IMR-90 (cell line): ENCODE results near the gene OGG1. TPM values are rescaled to one million over a fixed set of nuclear protein-coding genes. Genes with fewer than 3 reads are reported as not detected.

Source experiments
- ATAC-seq: fragments of 200-7000 bp; cut with Tn5 transposase; 2 replicates; pipeline ENCODE4 v1.9.1; 2020; ENCODE audit warnings: low read depth, mild to moderate bottlenecking, moderate library complexity
- BruUV-seq: library from RNA; stranded (reverse); fragments of 400-500 nt; replicated peaks from 2 replicates; lab custom pipeline; 2021; lab: Mats Ljungman, UMichigan
- CTCF ChIA-PET: fragments of 300-600 bp; formaldehyde crosslinking; extraction: SDS; loops from one replicate; lab custom pipeline; 2021; ENCODE audit warnings: antibody characterized with exemption; lab: Yijun Ruan, JAX
- POLR2A ChIA-PET: fragments of 300-600 bp; sonication (Branson Sonifier 250); formaldehyde crosslinking; loops from one replicate; lab custom pipeline; 2022; ENCODE audit warnings: antibody characterized with exemption; ENCODE audit not compliant: unreplicated experiment; lab: Charles Lee
- DNase-seq: peaks from one replicate; pipeline ENCODE4 v3.0.0; 2013
- H2AFZ ChIP-seq: replicated peaks from 2 replicates; pipeline ENCODE3; 2013; ENCODE audit warnings: low read length, mild to moderate bottlenecking; ENCODE audit not compliant: poor library complexity
- H2AK5ac ChIP-seq: 2 replicates; pipeline ENCODE4 v1.6.1; 2013; ENCODE audit warnings: low read depth, low read length, inconsistent platforms
- H2AK9ac ChIP-seq: replicated peaks from 2 replicates; pipeline ENCODE3; 2013; ENCODE audit warnings: mild to moderate bottlenecking, low read depth, low read length, moderate library complexity; ENCODE audit not compliant: poor library complexity
- H2BK120ac ChIP-seq: 2 replicates; pipeline ENCODE4 v1.6.1; 2013; ENCODE audit warnings: low read depth, low read length, inconsistent platforms
- H2BK15ac ChIP-seq: 3 replicates; pipeline ENCODE4 v1.6.1; 2013; ENCODE audit warnings: low read depth, low read length, inconsistent platforms
- H2BK20ac ChIP-seq: 2 replicates; pipeline ENCODE4 v1.6.1; 2013; ENCODE audit warnings: low read depth, mild to moderate bottlenecking, inconsistent platforms, low read length, moderate library complexity
- H2BK5ac ChIP-seq: 2 replicates; pipeline ENCODE4 v1.6.1; 2013; ENCODE audit warnings: mild to moderate bottlenecking, low read depth, low read length, inconsistent platforms; ENCODE audit not compliant: poor library complexity, severe bottlenecking
- H3K14ac ChIP-seq: replicated peaks from 2 replicates; pipeline ENCODE4 v1.6.1; 2013; ENCODE audit warnings: low read depth, low read length, inconsistent platforms
- H3K18ac ChIP-seq: 2 replicates; pipeline ENCODE4 v1.6.1; 2013; ENCODE audit warnings: low read depth, low read length, control low read depth
- H3K23ac ChIP-seq: 2 replicates; pipeline ENCODE4 v1.6.1; 2013; ENCODE audit warnings: low read depth, low read length, inconsistent platforms
- H3K27ac ChIP-seq: 2 replicates; pipeline ENCODE4 v1.5.1; 2013; ENCODE audit warnings: mild to moderate bottlenecking, control low read depth, low read length; ENCODE audit not compliant: insufficient read depth
- H3K27me3 ChIP-seq: 2 replicates; pipeline ENCODE4 v1.6.1; 2013; ENCODE audit warnings: low read length; ENCODE audit not compliant: control insufficient read depth, insufficient read depth
- H3K36me3 ChIP-seq: 2 replicates; pipeline ENCODE4 v1.6.1; 2013; ENCODE audit warnings: low read length, mixed read lengths; ENCODE audit not compliant: control insufficient read depth, insufficient read depth
- H3K4ac ChIP-seq: 2 replicates; pipeline ENCODE4 v1.6.1; 2013; ENCODE audit warnings: low read depth, low read length, inconsistent platforms
- H3K4me1 ChIP-seq: 2 replicates; pipeline ENCODE4 v1.6.1; 2013; ENCODE audit warnings: low read length, mixed read lengths; ENCODE audit not compliant: control insufficient read depth, insufficient read depth
- H3K4me2 ChIP-seq: 2 replicates; pipeline ENCODE4 v1.6.1; 2013; ENCODE audit warnings: low read depth, mild to moderate bottlenecking, control low read depth, low read length, moderate library complexity
- H3K4me3 ChIP-seq: 2 replicates; pipeline ENCODE4 v1.5.1; 2013; ENCODE audit warnings: low read depth, mild to moderate bottlenecking, control low read depth, low read length, moderate library complexity; ENCODE audit not compliant: insufficient read depth
- H3K56ac ChIP-seq: 2 replicates; pipeline ENCODE4 v1.6.1; 2013; ENCODE audit warnings: low read length, inconsistent platforms; ENCODE audit not compliant: insufficient read depth; ENCODE audit errors: extremely low read depth
- H3K79me1 ChIP-seq, 2 experiments: 2 replicates each; pipeline ENCODE4 v1.6.1; 2013; ENCODE audit warnings: low read length in 2 of 2, inconsistent platforms in 1 of 2, low read depth in 1 of 2
- H3K9ac ChIP-seq: 2 replicates; pipeline ENCODE4 v1.6.1; 2013; ENCODE audit warnings: low read depth, low read length, control low read depth
- H3K9me1 ChIP-seq: 2 replicates; pipeline ENCODE4 v1.6.1; 2013; ENCODE audit warnings: low read length, inconsistent platforms; ENCODE audit not compliant: insufficient read depth
- H3K9me3 ChIP-seq: 2 replicates; pipeline ENCODE4 v1.6.1; 2013; ENCODE audit warnings: low read length; ENCODE audit not compliant: control insufficient read depth, insufficient read depth
- H4K20me1 ChIP-seq: 2 replicates; pipeline ENCODE4 v1.6.1; 2013; ENCODE audit warnings: low read length, inconsistent platforms; ENCODE audit not compliant: insufficient read depth
- H4K5ac ChIP-seq: 2 replicates; pipeline ENCODE4 v1.6.1; 2013; ENCODE audit warnings: mild to moderate bottlenecking, low read depth, low read length, control low read depth
- H4K8ac ChIP-seq, 2 experiments: 2 replicates each; pipeline ENCODE4 v1.6.1; 2013; ENCODE audit warnings: low read depth in 2 of 2, low read length in 2 of 2, control low read depth in 1 of 2, inconsistent platforms in 1 of 2
- H4K91ac ChIP-seq: 2 replicates; pipeline ENCODE4 v1.6.1; 2013; ENCODE audit warnings: low read depth, low read length, inconsistent platforms; ENCODE audit not compliant: insufficient read depth
- CEBPB ChIP-seq: IDR thresholded peaks from 2 replicates; pipeline ENCODE4 v1.6.1; 2012; ENCODE audit warnings: low read depth, low read length, improper control_type of control experiment
- CTCF ChIP-seq: conservative IDR thresholded peaks from 2 replicates; pipeline ENCODE4 v1.5.1; 2012; ENCODE audit warnings: mild to moderate bottlenecking, low read depth, low read length, improper control_type of control experiment
- ELK1 ChIP-seq: fragments of 150-350 bp; IDR thresholded peaks from 2 replicates; pipeline ENCODE4 v1.6.1; 2016; ENCODE audit warnings: low read depth, mild to moderate bottlenecking, low read length, moderate library complexity, borderline replicate concordance
- FOS ChIP-seq: fragments of 150-350 bp; IDR thresholded peaks from 2 replicates; pipeline ENCODE4 v1.6.1; 2016; ENCODE audit warnings: low read depth, low read length
- MAFK ChIP-seq: IDR thresholded peaks from 2 replicates; pipeline ENCODE4 v1.6.1; 2012; ENCODE audit warnings: low read depth, low read length, improper control_type of control experiment
- RCOR1 ChIP-seq: IDR thresholded peaks from 2 replicates; pipeline ENCODE4 v1.6.1; 2012; ENCODE audit warnings: mild to moderate bottlenecking, low read length, improper control_type of control experiment; ENCODE audit not compliant: insufficient replicate concordance
- USF2 ChIP-seq: fragments of 150-350 bp; IDR thresholded peaks from 2 replicates; pipeline ENCODE4 v1.6.1; 2017; ENCODE audit warnings: mild to moderate bottlenecking, antibody characterized with exemption, low read length, low read depth
- WGBS, 2 experiments: methylation state at CpG; one replicate each; pipeline versions ENCODE4 v1.1.5 to v1.1.7; 2013; ENCODE audit warnings: missing lambda C conversion rate in 2 of 2; ENCODE audit not compliant: insufficient read length in 1 of 2; ENCODE audit errors: extremely low coverage in 2 of 2; 5-methylcytosine and 5-hydroxymethylcytosine counted together
- dilution Hi-C: fragments of 300-500 bp; cut with HindIII; formaldehyde crosslinking; loops from one replicate; pipeline ENCODE4 v1.14.3; 2018; ENCODE audit warnings: low sequenced_read_pairs; ENCODE audit not compliant: unreplicated experiment
- in situ Hi-C: fragments of 300-500 bp; cut with MboI; formaldehyde crosslinking; loops from 3 replicates; pipeline ENCODE4 v1.14.3; 2019; ENCODE audit warnings: low sequenced_read_pairs, inconsistent platforms, mixed read lengths
- intact Hi-C: fragments of 100-400 bp; cut with micrococcal nuclease; formaldehyde crosslinking; loops from 2 replicates; pipeline ENCODE4 v1.10.0; 2022
- polyA plus RNA-seq, 3 experiments: library from polyadenylated mRNA; depleted of rRNA; stranded (reverse); fragments of >200 nt; gene quantifications; 2 replicates each; pipeline ENCODE4 v1.2.3, GENCODE V29; 2012; ENCODE audit warnings: low replicate concordance in 1 of 3
- total RNA-seq: library from RNA; depleted of rRNA; stranded (reverse); fragments of >200 nt; gene quantifications from 2 replicates; pipeline ENCODE4 v1.2.3, GENCODE V29; 2012

OGG1 gene
- total and polyA plus RNA-seq, 2 of the 4 experiments (the other 2 are of a cell fraction), result 14.9 to 25.6 TPM

GRCh38 chr3:9703240-9703639, 46.5 kb upstream of the OGG1 start:
- no peak for DNase-seq
- ChIA-PET POLR2A (no interaction called here), CTCF (interaction anchor here (0.5 kb wide), 1 partner anchor 322 kb away, joined by 3 read pairs; no protein-coding TSS in a partner anchor)
- H2AFZ ChIP-seq, result no peak overlapping the region
- in situ Hi-C loops, result no loop called here
- H3K56ac ChIP-seq, result no peak overlapping the region
- no peak overlapping the region for H2BK120ac ChIP-seq
- no peak for TF ChIP-seq FOS
- TF ChIP-seq ELK1, result no peak
- TF ChIP-seq USF2, result no peak
- no peak for TF ChIP-seq CTCF
- TF ChIP-seq CEBPB, result no peak
- TF ChIP-seq MAFK, result no peak
- no peak for TF ChIP-seq RCOR1
- no peak overlapping the region for H3K27ac ChIP-seq
- H4K8ac ChIP-seq, result no peak overlapping the region
- no TSS peak for BruUV-seq
- no peak overlapping the region for H2BK15ac ChIP-seq
- H3K4me1 ChIP-seq, result no peaks in the 10 kb centered on the region
- no peak overlapping the region for H4K5ac ChIP-seq
- H3K36me3 ChIP-seq, result peaks cover 22% of the 10 kb centered on the region
- H3K4ac ChIP-seq, result no peak overlapping the region
- no peaks in the 10 kb centered on the region for H3K9me1 ChIP-seq
- no peak for ATAC-seq
- no peak overlapping the region for H3K23ac ChIP-seq
- no peaks in the 10 kb centered on the region for H3K9me3 ChIP-seq
- H4K91ac ChIP-seq, result no peak overlapping the region
- no peak overlapping the region for H3K4me2 ChIP-seq
- intact Hi-C loops, result no loop called here
- peaks cover 14% of the 10 kb centered on the region for H3K27me3 ChIP-seq
- no peak overlapping the region for H3K18ac ChIP-seq
- no CpG with 5 or more reads among the region's 4 CpGs for WGBS, 2 experiments
- H3K9ac ChIP-seq, result no peak overlapping the region
- no peaks in the 10 kb centered on the region for H3K79me1 ChIP-seq
- H2AK5ac ChIP-seq, result no peak overlapping the region
- H3K4me3 ChIP-seq, result no peak overlapping the region
- H3K14ac ChIP-seq, result no peak overlapping the region
- H2AK9ac ChIP-seq, result no peak overlapping the region
- H2BK20ac ChIP-seq, result no peak overlapping the region
- dilution Hi-C loops, result no loop called here
- H4K20me1 ChIP-seq, result no peaks in the 10 kb centered on the region
- no peak overlapping the region for H2BK5ac ChIP-seq
